Vagina (tissue), 2 donors: Measurements from ENCODE around the gene WIPF2. TPM values are rescaled to one million over a fixed set of nuclear protein-coding genes. Genes with fewer than 3 reads are reported as not detected.

Experiments used
- DNase-seq, 2 donors: peaks; one replicate each; pipeline ENCODE4 v3.0.0-alpha.2; 2017; ENCODE audit errors: extremely low spot score in 2 of 2
- H3K27ac ChIP-seq: fragments of 200-600 bp; sonication (generic); one replicate; pipeline ENCODE4 v1.5.1; 2019
- H3K27me3 ChIP-seq: fragments of 200-600 bp; sonication (generic); one replicate; pipeline ENCODE4 v1.5.1; 2019
- H3K36me3 ChIP-seq, 2 donors: fragments of 200-600 bp; sonication (generic); one replicate each; pipeline ENCODE4 v1.5.1; 2017 to 2019
- H3K4me1 ChIP-seq: fragments of 200-600 bp; sonication (generic); one replicate; pipeline ENCODE4 v1.5.1; 2019
- H3K4me3 ChIP-seq, 2 donors: fragments of 200-600 bp; sonication (generic); 1 replicate in 1 of 2; 2 replicates in 1 of 2; pipeline ENCODE4 v1.5.1; 2016 to 2019
- H3K9me3 ChIP-seq: fragments of 200-600 bp; sonication (generic); one replicate; pipeline ENCODE4 v1.5.1; 2019
- POLR2A ChIP-seq, 2 donors: fragments of 450-650 bp; IDR thresholded peaks; one replicate each; pipeline ENCODE4 v1.6.1; 2017; ENCODE audit warnings: antibody characterized with exemption in 2 of 2, mild to moderate bottlenecking in 2 of 2, moderate library complexity in 2 of 2
- POLR2AphosphoS5 ChIP-seq, 2 donors: sonication (generic); formaldehyde crosslinking; IDR thresholded peaks; one replicate each; pipeline ENCODE4 v1.9.0; 2017; ENCODE audit warnings: antibody characterized with exemption in 2 of 2, mild to moderate bottlenecking in 2 of 2, low read depth in 1 of 2; ENCODE audit not compliant: insufficient read depth in 1 of 2
- intact Hi-C: fragments of 100-400 bp; cut with DNase I; formaldehyde crosslinking; loops from one replicate; pipeline ENCODE4 v1.15.1; 2023
- total RNA-seq: library from RNA; depleted of rRNA; stranded (reverse); fragments of >200 nt; gene quantifications from one replicate; pipeline ENCODE4 v1.2.3, GENCODE V29; 2016
- TF ChIP-seq, protein P1 (sequence below), 3 experiments: fragments of 450-650 bp in 2 of 3; fragments of 200-600 bp in 1 of 3; sonication (generic) in 1 of 3; IDR thresholded peaks; one replicate each; pipeline ENCODE4 v1.5.1; 2017 to 2019; ENCODE audit warnings: antibody characterized with exemption in 3 of 3, mild to moderate bottlenecking in 2 of 3, moderate library complexity in 2 of 3

Gene WIPF2
- total RNA-seq, 1 donor from 2014 or later: 10.6 TPM

DNA sequence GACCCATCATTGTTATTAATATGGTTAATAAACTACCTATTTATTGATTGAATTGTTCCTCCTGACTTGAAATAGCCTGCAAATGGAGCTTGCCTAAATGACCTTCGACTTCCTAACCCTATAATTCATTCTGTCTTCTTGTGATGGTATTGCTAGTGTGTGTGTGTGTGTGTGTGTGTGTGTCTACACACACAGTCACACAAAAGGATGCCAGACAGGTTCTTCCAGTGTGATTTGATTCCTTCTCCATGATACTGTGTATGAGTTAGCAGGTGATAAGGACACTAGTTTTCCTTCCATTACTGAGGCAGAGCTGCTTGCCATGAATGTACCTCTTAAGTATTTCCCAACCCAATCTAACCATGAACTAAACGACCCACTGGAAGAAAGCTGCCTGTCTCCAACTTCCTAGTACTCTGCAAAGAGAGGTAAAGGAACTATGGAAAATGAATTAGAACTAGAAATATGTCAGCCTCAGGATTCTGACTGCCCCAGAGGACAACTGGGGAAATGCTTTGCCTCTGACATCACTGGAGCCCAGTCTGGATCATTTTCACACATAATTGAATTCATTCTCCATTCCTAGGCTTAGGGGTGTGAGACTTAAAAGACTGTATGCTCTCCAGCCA, 65.1 kb downstream of the WIPF2 start:
- H3K4me3 ChIP-seq: no peak overlapping the region
- H3K36me3 ChIP-seq: peaks cover 0 to 26% of the 10 kb centered on the region in 2 donors
- H3K27ac ChIP-seq: peak overlapping the region; percentile 72
- no peaks in the 10 kb centered on the region for H3K27me3 ChIP-seq
- H3K9me3 ChIP-seq: no peaks in the 10 kb centered on the region
- intact Hi-C loops: no loop called here
- peaks cover 30% of the 10 kb centered on the region for H3K4me1 ChIP-seq
- TF ChIP-seq POLR2A (IDR thresholded peaks at IDR 0.05) (no peak), POLR2AphosphoS5 (IDR thresholded peaks at IDR 0.05; ENCODE audit: insufficient read depth in 1 of 2, low read depth in 1 of 2) (peak in 1 of 2 donors; percentile 6)
- no peak for DNase-seq

GRCh38 chr17:40286473-40286872, 67.4 kb downstream of the WIPF2 start:
- peaks cover 0 to 4% of the 10 kb centered on the region in 2 donors for H3K36me3 ChIP-seq
- peaks cover 36% of the 10 kb centered on the region for H3K4me1 ChIP-seq
- TF ChIP-seq POLR2A (IDR thresholded peaks at IDR 0.05) (no peak), POLR2AphosphoS5 (IDR thresholded peaks at IDR 0.05; ENCODE audit: insufficient read depth in 1 of 2, low read depth in 1 of 2) (no peak)
- TF ChIP-seq, protein P1, sequence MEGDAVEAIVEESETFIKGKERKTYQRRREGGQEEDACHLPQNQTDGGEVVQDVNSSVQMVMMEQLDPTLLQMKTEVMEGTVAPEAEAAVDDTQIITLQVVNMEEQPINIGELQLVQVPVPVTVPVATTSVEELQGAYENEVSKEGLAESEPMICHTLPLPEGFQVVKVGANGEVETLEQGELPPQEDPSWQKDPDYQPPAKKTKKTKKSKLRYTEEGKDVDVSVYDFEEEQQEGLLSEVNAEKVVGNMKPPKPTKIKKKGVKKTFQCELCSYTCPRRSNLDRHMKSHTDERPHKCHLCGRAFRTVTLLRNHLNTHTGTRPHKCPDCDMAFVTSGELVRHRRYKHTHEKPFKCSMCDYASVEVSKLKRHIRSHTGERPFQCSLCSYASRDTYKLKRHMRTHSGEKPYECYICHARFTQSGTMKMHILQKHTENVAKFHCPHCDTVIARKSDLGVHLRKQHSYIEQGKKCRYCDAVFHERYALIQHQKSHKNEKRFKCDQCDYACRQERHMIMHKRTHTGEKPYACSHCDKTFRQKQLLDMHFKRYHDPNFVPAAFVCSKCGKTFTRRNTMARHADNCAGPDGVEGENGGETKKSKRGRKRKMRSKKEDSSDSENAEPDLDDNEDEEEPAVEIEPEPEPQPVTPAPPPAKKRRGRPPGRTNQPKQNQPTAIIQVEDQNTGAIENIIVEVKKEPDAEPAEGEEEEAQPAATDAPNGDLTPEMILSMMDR (IDR thresholded peaks at IDR 0.05): no peak
- intact Hi-C loops: loop anchor here (5.0 kb wide), 1 partner anchor 69 kb away; the partner anchor contains the start of gene WIPF2
- no peak for DNase-seq
- no peak overlapping the region for H3K27ac ChIP-seq
- no peaks in the 10 kb centered on the region for H3K9me3 ChIP-seq
- no peaks in the 10 kb centered on the region for H3K27me3 ChIP-seq
- no peak overlapping the region for H3K4me3 ChIP-seq

DNA sequence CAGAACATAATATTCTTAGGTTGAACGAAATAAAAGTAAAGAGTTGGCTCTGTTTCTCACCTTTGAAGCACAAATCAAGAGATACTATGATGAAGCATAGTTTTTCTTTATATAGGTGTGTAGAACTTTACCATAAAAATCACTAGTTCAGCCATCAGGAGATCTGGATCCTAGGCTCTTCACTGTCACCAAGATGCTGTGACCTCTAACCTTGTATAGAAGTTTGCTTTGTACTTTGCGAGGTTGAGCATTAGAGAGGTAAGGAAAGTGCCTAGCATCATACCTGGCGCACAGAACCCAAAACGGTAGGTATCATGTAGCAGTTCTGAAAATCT, 68.0 kb downstream of the WIPF2 start:
- Histone ChIP-seq H3K4me1 (peaks cover 36% of the 10 kb centered on the region), H3K27me3 (no peaks in the 10 kb centered on the region), H3K4me3 (peak overlapping the region in 1 of 2 donors; percentile 49), H3K27ac (peak overlapping the region; percentile 52), H3K36me3 (no peaks in the 10 kb centered on the region), H3K9me3 (no peaks in the 10 kb centered on the region)
- no peak for DNase-seq
- intact Hi-C loops: loop anchor here (5.0 kb wide), 1 partner anchor 70 kb away; the partner anchor contains the start of gene WIPF2
- TF ChIP-seq POLR2AphosphoS5 (IDR thresholded peaks at IDR 0.05; ENCODE audit: insufficient read depth in 1 of 2, low read depth in 1 of 2) (no peak), POLR2A (IDR thresholded peaks at IDR 0.05) (no peak)
- TF ChIP-seq, protein P1 (IDR thresholded peaks at IDR 0.05): no peak

DNA sequence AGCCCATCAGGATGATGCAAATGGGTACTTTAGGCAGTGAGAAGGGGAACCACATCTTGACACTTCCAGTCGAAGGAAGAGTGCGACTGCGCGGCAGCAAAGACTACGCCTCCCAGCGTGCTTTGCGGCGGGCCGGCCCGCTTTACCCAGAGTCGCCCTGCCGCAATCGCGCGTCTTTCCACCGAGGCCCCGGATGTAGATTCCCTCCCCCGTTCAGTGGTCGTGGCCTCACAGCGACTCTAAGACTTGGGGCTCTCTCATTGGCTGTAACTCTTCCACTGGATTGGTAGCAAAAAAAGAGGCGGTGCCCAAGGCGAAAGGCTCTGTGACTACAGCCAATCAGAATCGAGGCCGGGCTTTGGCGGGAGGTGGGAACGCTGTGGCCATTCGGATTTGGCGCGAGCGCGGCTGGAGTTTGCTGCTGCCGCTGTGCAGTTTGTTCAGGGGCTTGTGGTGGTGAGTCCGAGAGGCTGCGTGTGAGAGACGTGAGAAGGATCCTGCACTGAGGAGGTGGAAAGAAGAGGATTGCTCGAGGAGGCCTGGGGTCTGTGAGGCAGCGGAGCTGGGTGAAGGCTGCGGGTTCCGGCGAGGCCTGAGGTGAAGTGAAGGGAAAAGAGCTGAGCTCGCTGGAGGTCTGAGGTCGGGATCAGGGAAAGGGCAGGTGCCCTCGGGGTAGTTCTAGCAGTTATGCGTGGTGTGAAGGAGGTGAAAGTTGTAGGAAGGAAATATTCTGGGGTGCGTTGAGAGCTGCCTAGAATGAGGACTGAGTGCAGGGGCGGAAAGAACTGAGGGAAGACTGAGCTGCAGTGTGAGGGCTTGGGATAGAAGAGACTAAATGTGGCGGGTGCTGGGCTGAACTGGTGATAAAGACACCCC, 68.6 kb downstream of the WIPF2 start, which contains the start of gene CDC6:
Gene CDC6, plus strand, starts transcription at position 386 of the 876 bp plus-strand sequence. CDS start 1,542 bp downstream, outside the sequence.
- peak in 1 of 2 donors; percentile 99 for DNase-seq
- intact Hi-C loops: loop anchor here (5.0 kb wide), 1 partner anchor 70 kb away; the partner anchor contains the start of gene WIPF2

More for the DNA sequence above, 68.6 kb downstream of the WIPF2 start, which contains the start of gene CDC6:
- H3K9me3 ChIP-seq: no peaks in the 10 kb centered on the region
- H3K4me1 ChIP-seq: peaks cover 36% of the 10 kb centered on the region
- TF ChIP-seq POLR2AphosphoS5 (IDR thresholded peaks at IDR 0.05; ENCODE audit: insufficient read depth in 1 of 2, low read depth in 1 of 2): peak; percentile 84 to 99
- TF ChIP-seq, protein P1 (IDR thresholded peaks at IDR 0.05): no peak
- no peak for TF ChIP-seq POLR2A (IDR thresholded peaks at IDR 0.05)
- H3K4me3 ChIP-seq: peak within 1 kb of the TSS; percentile 43 to 49
- H3K27ac ChIP-seq: peak within 1 kb of the TSS; percentile 52
- no peaks in the 10 kb centered on the region for H3K27me3 ChIP-seq
- no peaks in the 10 kb centered on the region for H3K36me3 ChIP-seq
